GM23248 (cell line): ENCODE measurements around the gene CERS2.

Experiments
- EZH2 ChIP-seq: fragments of 200-600 bp; sonication (generic); IDR thresholded peaks from 2 replicates; pipeline ENCODE4 v1.6.1; 2018; ENCODE audit warnings: antibody characterized with exemption, mild to moderate bottlenecking; ENCODE audit not compliant: insufficient read depth, poor library complexity, severe bottlenecking
- EZH2phosphoT487 ChIP-seq: fragments of 200-600 bp; sonication (generic); IDR thresholded peaks from 2 replicates; pipeline ENCODE4 v1.6.1; 2018; ENCODE audit warnings: antibody characterized with exemption, moderate library complexity, mild to moderate bottlenecking, low read depth; ENCODE audit not compliant: insufficient read depth

GRCh38 chr1:150928286-150928685 is 46.3 kb downstream of the CERS2 start:
- TF ChIP-seq EZH2 (no peak), EZH2phosphoT487 (no peak)
